Globus pallidus (tissue), 1 donor: ENCODE results near the gene MBLAC1.

Experiments
- DNase-seq: peaks from one replicate; pipeline ENCODE4 v3.0.0-alpha.2; 2015; ENCODE audit warnings: low spot score

Gene MBLAC1

DNA sequence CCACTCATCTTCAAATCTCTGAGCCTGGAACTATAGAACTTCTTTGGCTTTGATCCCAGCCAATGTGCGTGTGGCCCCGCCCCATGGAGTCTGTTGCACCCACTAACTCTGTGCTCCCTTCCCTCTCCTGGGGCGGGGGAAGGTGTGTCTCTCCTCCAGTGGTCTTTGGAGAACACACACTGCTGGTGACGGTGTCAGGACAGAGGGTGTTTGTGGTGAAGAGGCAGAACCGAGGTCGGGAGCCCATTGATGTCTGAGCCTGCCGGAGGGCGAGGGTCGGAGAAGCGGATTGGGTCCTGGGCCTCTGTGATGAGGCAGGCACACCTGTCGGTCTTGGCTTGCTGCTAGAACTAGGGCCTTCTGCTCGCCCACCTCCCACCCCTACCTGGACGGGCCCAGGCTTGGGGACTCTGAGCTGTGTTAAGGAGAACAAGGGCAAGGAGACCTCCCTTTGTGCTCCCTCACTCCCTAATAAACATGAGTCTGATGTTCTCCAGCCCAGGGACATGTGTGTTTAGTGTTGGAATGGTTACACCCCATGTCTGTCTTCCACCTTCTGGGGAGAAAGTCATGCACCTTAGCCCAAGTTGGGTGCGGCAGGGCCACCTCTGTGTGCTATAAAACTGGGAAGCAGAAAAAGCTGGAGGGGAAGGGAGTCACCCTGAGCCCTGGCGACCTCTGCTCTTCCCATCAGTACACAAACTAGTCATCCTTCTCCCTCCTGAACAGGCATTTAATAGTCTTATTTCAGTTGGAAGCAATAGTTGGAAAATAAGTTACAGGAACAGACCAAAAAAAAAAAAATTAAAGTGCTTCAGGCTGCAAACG, 27.2 kb downstream of the MBLAC1 start:
- no peak for DNase-seq

DNA sequence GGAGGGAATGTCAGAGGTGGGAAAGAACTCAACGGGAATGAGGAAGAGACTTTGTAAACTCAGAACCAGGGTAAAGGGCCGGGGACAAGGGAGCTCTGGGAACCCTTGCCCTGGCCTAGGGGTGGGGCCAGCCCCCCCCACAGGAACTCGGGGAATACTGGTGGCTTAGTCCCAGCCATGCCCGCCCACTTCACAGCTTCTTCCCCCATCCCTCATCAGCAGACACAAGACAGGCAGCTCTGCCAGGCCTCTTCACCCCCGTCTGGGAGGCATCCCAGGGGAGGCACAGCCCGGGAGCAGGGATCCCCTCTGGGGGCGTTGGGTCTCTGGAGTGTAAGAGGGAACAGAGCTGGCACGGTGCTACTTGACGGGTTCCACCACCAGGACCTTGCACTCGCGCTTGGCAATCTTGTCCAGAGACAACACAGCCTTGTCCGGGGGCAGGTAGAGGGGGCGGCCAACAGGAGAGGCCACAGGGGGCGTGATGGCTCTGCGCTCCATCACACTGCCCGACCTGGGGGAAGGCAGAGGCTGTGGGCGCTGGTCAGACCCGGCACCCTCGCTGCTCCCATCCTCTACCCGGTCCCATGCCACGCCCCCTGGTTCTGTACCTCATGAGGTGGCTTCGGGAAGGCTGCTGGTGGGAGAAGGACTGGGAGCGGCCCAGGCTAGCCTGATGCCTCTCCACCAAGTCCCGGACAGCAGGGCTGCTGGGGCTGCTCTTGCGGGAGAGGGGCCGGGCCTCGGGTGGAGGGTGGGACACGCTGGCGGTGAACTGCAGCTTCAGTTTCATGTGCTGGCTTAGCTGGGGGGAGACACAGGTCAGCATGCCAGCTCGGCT, 28.1 kb downstream of the MBLAC1 start:
- no peak for DNase-seq

DNA sequence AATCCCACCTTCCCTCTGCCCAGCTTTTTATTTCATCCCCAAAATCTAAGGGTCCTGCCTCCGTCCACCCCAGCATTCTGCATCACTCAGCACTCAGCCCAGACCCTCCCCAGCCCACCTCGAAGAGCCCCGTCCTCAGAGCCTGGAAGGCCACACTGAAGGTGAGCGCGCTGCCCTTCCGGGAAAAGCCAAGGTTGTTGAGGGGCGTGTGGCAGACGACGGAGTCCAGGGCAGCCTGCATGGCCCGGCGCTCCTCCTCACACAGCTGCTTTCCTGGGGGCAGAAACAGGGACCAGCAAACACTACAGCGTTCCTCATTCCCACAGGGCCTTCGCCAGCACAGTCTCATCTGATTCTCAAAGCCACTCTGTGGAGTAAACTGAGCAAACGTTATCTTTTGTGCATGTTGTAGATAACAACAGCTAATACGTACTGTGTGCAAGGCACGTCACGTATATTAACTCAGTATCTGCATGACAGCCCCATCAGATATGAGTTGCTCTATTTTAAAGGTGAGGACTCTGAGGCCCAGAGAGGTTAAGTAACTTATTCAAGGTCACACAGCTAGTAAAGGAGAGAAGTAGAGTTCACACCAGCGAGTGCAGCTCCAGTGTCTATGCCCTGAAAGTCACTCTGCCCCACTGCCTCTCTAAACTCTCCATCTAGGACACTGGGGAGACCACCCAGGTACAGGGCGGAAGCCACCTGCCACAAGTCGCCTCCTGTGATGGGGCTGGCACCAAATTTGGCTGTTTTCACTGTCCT, 29.0 kb downstream of the MBLAC1 start:
- DNase-seq, result no peak

DNA sequence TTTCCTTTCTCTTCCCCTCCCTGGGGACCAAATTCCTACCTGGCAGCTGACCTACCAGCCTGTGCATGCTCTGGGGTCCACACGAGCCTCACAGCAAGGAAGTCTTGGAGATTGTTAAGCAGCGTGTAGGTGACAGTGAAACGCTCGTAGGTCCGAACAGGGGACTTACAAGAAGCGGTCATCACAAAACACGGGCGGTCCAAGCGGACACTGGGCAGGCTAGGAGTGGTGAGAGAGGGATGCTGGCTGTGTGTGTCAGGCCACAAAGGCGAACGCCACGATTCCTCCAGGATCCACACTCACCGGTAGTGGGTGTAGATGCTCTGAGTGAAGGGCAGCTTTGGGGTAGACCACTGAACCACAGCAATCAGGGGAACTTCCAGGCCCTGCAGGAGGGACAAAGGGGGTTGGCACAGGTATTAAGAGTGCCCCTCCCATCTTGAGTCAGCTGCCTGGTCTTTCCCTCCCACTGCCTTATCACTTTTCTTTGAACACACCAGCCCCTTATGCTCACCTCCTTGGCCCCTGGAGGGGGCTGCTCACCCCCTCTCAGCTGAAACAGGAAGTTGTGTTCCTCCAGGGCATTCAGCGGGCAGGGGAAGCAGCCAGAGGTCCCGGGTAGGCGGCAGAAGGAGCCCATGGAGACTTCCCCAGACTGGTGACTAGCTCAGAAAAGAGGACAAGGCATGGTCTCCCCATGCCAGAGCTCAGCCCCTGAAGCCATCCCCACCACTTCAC, 29.7 kb downstream of the MBLAC1 start:
- DNase-seq, result no peak

DNA sequence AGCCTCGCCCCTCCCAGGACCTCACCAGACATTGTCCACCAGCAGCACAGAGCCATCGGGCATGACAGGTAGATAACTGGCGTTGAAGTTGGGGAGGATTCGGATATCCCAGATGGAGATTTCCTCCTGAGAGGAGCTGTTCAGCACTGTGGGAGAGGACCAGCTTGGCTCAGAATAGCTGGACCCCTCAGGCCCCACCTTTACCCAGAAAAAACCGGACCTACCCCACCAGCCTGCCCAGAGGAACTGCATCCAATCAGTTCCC, 30.2 kb downstream of the MBLAC1 start:
- no peak for DNase-seq

DNA sequence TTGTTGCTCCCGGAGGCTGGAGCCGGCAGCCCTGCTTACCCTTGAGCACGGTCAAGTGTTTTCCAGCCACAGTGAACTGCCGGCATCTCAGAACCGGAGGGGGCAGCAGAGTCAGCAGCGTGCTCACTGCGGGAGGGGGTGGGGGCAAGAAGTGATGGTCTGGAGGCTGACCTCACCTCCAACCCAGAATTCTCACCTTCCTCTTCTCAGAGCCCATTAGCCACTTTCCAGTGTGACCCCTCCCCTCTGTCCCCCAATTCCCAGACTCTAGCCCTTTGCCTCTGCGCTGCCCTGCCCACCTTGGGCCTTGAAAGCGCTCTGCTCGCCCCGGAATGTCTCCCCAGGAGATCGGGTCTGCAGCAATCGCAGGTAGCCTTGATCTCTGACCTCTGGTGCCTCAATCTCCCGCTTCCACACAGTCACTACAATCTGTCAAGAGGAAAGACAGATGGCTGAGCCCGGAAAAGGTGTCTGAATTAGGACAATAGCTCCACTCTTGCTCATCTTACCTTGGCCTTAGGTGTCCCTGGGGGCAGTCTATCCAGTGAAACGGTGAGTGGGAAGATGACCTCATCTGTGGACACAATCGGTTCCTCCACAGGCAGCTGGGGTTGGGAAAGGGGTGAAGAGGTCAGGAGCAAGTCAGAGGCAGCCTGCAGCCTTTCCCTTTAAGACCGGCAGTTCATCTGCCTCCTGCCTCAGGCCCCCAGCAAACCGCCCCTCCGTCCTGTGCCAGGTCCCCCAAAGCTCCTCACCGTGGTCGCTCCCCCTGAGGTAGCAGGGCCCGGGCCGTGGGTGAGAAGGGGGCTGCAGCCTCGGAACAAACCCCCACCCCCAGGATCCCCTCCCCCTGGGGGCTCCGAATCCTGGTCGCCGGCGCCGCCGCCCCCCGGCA, 30.8 kb downstream of the MBLAC1 start:
- no peak for DNase-seq

DNA sequence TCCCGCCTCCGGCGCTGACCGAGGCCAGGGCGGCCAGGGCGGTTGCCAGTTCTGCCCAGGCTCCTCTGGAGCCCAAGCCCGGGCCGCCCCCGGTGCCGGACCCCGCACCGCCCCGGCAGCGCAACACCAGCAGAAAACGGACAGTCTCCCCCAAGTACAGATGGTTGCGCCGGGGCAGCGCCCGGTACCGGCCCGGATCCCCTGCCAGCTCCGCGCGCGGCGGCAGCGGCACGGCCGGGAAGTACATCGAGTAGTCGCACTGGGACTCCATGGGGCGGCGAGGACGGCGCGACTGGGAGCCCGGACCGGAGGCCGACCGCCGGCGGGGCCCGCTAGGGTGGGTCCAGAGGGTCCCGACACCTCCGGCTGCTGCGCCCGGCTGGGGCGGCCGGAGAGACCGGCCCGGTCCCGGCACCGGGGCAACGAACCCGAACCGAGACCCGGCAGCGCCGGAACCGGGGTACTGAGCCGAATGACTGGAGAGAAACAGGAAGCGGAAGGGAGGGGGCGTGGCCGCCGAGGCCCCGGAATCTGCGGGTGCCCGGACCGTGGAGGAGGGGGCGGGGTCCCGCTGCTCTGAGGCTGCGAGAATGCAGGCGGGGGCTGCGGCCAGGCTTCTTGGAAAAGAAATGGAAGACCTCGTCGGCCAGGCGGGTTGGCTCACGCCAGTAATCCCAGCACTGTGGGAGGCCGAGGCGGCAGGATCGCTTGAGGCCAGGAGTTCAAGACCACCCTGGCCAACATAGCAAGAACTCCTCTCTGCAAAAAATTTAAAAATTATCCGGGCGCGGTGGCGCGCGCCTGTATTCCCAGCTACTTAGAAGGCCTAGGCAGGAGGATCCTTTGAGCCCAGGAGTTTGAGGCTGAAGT, 31.7 kb downstream of the MBLAC1 start, which contains the start of gene TRAPPC14:
Gene TRAPPC14, minus strand, starts transcription at position 495 of the 870 bp plus-strand sequence. Its CDS starts 224 bp downstream, at position 271.
- peak; percentile 83 for DNase-seq

DNA sequence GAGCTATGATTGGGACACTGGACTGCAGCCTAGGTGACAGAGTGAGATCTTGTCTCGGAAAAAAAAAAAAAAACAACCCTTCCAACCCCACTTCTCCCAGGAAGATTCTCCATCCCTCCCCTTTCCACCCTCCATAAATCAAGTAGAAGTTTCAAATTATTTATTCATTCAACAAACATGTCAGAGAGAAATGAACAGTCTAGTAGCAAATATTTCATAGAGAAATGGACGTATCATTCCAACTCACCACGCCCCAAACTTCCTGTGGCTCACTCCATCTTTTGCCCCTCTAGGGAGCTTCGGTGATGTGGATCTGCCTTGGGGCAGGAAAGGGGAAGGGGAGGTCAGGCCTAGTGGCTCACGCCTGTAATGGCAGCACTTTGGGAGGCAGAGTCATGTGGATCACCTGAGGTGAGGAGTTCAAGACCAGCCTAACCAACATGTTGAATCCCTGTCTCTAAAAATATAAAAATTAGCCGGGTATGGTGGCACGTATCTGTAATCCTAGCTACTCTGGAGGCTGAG, 32.4 kb downstream of the MBLAC1 start:
- DNase-seq, result no peak

DNA sequence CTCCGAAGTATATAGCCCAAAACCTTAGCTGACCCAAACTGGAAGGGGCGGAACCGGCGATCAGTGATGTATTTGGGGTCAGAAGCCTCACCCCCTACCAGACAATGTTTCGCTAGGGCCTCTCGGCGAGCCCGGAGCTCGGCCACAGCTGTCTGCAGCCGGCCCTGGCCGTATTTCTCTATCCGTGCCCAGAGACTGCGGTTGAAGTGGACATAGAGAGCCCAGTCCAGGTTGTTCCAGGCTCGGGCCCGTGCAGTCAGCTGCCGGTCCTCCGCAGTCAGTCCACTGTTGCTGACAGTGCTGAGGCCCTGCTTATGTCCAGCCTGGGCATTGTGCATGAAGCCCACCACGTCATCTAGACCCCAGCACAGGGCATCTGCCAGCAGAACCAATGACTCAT, 33.3 kb downstream of the MBLAC1 start:
- no peak for DNase-seq

DNA sequence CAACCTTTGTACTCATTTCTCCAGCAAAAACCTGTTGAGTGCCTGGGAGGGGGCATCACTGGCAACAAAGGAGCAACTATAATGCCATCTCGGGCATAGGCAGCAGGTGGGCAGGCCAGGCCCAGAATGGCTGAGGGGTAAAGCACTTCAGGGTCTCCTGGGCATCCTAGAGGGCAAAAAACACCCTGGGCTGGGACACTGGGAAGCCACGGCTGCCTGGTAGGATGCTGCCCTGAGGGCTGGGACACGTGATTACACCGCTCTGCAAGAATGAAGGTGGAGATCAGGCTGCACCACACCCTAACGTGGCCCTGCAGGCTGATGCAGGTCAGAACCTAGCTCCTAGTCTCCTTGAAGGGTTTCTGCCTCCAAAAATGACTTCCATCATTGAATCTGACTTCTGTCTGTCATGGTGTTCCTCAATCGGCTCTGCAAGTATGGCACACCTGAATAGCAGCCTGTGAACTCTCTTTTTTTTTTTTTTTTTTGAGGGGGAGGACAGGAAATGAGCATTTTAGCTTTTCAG, 36.3 kb downstream of the MBLAC1 start:
- DNase-seq, result no peak

DNA sequence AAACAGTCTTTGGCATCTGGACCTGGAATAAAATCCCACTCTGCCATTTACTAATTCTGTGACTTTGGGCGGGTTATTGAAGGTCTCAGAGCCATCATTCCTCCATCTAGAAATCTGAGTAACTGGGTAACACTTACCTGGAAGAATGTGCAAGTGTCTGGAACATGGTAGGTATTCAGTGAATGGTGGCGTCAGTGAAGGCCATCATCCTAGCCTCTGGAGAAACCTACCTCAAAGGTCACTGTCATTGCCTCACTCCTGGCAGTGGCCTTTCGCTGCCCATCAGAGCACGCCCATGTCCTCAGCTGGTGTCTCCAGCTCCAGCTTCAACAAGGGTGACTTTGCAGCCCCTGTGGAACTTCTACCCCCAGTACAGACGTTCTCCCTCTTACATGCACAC, 37.1 kb downstream of the MBLAC1 start:
- no peak for DNase-seq

DNA sequence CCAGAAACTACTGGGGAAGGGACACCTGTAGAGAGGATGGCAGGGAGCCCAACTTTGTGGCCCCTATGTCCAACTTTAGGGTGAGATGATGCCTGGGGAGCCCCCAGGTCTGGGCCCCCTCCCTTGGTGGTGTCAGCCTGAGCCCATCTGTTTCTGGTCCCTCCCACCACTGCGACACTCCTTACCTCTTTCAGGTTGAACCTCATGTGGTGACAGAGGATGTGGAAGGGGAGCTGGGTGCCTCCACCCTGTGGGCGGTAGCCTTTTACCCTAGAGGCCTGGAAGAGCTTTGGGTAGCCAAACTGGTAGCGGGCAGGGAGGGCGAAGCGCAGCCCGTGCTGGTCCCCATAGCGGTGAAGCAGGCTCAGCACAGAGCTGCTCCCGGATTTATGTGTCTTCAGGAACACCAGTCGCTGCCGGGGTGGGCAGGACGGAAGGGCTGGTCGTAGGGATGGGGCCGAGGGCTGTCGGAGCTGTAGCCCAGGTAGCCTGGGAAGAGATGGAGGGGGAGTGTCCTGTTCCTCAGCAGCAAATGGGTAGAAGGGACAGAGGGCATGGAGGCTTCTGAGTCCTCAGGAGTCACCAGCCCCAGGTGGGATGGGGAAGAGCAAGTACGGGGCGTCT, 39.7 kb downstream of the MBLAC1 start:
- no peak for DNase-seq

DNA sequence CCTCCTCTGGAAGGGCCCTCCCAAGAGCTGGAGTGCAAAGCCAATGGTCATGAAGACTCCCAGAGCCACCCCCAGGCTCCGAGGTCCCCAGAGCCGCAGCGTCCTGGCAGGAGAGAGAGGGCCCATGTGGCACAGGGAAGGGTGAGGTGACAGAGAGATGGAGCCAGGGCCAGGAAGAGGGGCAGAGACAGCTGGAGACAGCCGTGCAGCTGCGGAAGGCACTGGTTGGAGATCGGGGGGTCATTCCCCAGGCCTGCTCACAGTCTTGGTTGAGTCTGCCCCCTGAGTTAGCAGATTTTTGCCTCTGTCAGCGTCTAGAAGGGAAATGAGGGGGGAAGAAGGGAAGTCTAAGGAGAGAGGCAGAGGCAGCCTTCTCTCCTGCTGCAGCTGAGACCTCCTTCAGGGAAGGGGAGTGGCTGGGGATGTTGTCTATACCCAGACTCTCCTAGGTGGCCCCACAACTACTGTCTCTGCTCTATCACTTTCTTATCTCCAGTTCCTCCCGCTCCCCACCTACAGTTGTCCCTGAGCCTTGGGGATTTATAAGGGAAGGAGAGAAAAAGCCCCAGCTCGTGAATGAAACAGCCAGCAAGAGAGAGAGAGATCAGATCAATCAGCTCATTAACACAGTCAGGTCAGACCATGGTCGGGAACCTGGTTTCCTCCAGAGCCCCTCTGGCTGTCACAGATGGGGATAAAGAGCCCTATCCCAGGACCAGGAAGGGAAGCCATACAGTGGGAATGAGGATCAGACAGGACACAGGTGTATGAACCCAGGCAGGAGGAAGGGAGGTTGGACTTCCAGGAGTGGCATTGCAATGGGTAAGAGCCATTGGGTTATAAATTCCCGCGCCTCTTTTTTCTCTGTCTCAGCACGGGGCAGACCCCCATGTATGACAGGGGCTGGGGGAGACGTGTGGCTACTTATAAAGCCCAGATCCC, 40.5 kb downstream of the MBLAC1 start:
- DNase-seq, result no peak

DNA sequence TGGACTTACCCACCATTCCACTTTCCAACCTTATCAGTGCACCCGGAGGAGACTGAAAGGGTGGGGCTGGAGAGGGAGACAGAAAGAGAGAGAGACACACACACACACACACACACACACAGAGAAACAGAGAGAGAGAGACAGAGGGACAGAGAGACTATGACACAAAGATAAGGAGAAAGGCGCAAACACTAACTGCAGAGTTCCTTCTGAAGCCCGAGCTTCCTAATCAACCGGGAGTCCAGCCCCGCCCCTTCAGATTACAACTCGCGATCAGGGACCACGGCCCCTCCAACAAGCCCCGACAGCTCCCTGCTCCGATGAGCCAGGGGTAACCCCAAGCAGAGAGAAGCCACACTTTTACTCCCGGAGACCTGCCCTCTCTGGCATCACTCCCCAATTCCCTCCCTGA, 41.2 kb downstream of the MBLAC1 start:
- no peak for DNase-seq

DNA sequence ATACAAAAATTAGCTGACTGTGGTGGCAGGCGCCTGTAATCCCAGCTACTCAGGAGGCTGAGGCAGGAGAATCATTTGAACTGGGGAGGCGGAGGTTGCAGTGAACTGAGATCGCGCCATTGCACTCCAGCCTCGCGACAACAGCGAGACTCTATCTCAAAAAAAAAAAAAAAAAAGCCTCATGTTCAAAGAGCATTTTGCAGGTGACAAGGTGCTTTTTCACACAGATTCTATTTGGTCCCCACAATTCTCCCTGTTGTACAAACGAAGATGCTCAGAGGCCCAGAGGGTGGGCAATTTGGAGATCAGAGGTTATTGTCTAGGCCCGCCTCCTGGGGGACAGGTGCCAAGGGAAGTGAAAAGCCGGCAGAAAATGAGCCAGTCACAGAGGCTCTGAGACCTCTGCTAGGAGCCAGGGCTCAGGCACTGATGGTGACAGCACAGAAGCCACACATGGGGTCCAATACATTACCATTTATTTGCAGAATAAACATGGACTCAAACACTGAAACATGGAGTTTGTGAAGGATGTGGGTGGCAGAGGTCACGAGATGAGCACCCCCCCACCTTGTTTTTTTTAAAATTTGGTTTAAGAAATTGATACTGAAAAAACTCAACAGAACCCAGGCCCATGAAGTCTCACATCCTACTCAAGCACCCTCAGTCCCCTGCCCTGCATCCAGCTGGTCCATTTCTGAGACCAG, 42.5 kb downstream of the MBLAC1 start:
- no peak for DNase-seq

DNA sequence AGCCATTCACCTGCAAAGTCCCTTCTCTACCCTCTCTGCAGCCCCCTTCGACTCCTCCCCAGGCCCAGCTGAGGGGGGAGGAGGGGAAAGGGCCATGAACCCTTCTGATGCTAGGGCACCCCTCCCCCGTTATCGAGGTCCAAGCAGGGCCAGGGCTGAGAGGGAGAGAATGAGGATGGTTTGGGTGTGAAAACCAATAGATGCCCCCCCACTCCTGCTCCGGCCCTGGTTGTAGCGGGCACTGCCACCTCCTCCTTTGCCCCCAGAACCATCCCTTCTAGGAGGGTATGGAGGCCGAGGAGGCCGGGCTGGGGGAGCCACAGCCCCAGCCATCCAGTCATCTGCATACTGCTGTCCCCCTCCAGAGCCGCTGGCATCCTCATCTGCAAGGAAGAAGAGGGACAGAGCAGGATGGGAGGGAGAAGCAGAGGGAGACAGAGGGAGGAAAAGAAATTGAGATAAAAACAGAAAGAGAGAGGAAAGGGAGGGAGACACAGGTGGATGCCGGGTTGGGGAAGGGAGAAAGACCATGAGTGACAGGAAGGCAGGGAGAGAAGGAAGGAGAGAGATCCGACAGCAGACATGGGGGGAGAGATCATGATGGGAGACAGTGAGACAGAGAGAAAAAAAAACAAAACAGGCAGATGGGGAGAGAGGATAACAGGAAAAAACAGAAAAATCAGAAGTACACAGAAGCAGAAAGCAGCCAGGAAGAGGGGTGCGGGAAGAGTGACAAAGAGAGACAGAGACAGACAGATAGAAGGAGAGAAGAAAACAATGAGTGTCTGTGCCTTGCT, 43.5 kb downstream of the MBLAC1 start:
- no peak for DNase-seq
